Measurements from ENCODE around the gene DDX10. TPM values are rescaled to one million over a fixed set of nuclear protein-coding genes. Genes with fewer than 3 reads are reported as not detected.

Gene DDX10
- polyA plus RNA-seq, 1 donor (not counting 4 experiments of a cell fraction or from before 2014, with no cell fraction given): 32.3 TPM

DNA sequence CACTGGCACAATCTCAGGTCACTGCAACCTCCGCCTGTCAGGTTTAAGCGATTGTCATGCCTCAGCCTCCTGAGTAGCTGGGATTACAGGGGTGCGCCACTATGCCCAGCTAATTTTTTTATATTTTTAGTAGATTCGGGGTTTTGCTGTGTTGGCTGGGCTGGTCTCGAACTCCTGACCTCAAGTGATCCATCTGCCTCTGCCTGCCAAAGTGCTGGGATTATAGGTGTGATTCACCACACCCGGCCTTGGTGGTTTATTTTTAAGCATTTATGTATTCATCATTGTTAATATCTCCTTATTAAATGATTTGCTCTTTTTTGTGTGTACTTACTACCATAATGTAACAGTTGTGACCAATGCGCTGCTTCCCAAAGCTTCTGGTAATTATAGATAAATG, 171.7 kb downstream of the DDX10 start:
- H3K79me2 ChIP-seq (ENCODE audit: control insufficient read depth, insufficient read depth, low read length): no peaks in the 10 kb centered on the region
- H3K4me3 ChIP-seq (ENCODE audit: control insufficient read depth in 2 of 3, extremely low read depth in 1 of 3, insufficient read depth in 2 of 3, low read depth in 1 of 3, low read length in 3 of 3): no peak overlapping the region
- no peak overlapping the region for H3K4me2 ChIP-seq (ENCODE audit: control insufficient read depth, extremely low read depth, insufficient read depth, low read depth, low read length)
- no peaks in the 10 kb centered on the region for H4K20me1 ChIP-seq (ENCODE audit: control insufficient read depth, extremely low read depth, insufficient read depth, low read length)
- no peaks in the 10 kb centered on the region for H3K4me1 ChIP-seq (ENCODE audit: control insufficient read depth, extremely low read depth, insufficient read depth, low read length)
- no peaks in the 10 kb centered on the region for H3K27me3 ChIP-seq (ENCODE audit: control insufficient read depth, extremely low read depth, insufficient read depth, low read length)
- no peaks in the 10 kb centered on the region for H3K9me3 ChIP-seq (ENCODE audit: control insufficient read depth, low read depth, low read length)
- dilution Hi-C loops (cut with MboI; ENCODE audit: extremely low pct_ligation_motif_present, low sequenced_read_pairs): no loop called here
- FAIRE-seq (no peak), DNase-seq (ENCODE audit: low read depth, low spot score) (no peak)
- no peak overlapping the region for H3K27ac ChIP-seq (ENCODE audit: control insufficient read depth, insufficient read depth, low read length)
- TF ChIP-seq, protein P1, sequence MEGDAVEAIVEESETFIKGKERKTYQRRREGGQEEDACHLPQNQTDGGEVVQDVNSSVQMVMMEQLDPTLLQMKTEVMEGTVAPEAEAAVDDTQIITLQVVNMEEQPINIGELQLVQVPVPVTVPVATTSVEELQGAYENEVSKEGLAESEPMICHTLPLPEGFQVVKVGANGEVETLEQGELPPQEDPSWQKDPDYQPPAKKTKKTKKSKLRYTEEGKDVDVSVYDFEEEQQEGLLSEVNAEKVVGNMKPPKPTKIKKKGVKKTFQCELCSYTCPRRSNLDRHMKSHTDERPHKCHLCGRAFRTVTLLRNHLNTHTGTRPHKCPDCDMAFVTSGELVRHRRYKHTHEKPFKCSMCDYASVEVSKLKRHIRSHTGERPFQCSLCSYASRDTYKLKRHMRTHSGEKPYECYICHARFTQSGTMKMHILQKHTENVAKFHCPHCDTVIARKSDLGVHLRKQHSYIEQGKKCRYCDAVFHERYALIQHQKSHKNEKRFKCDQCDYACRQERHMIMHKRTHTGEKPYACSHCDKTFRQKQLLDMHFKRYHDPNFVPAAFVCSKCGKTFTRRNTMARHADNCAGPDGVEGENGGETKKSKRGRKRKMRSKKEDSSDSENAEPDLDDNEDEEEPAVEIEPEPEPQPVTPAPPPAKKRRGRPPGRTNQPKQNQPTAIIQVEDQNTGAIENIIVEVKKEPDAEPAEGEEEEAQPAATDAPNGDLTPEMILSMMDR (optimal IDR thresholded peaks at IDR 0.05 in 1 of 3, IDR thresholded peaks at IDR 0.05 in 1 of 3, conservative IDR thresholded peaks at IDR 0.05 in 1 of 3; ENCODE audit: extremely low read depth in 1 of 3, insufficient read depth in 2 of 3, low read length in 3 of 3): no peak
- TF ChIP-seq EZH2 (IDR thresholded peaks at IDR 0.05; ENCODE audit: low read length): no peak
- no peak overlapping the region for H3K9ac ChIP-seq (ENCODE audit: control insufficient read depth, extremely low read depth, insufficient read depth, low read length)
- no peak overlapping the region for H2AFZ ChIP-seq (ENCODE audit: control insufficient read depth, low read length)
- H3K9me1 ChIP-seq (ENCODE audit: control insufficient read depth, extremely low read depth, insufficient read depth, low read length): no peaks in the 10 kb centered on the region
- no peaks in the 10 kb centered on the region for H3K36me3 ChIP-seq (ENCODE audit: control insufficient read depth in 2 of 2, extremely low read depth in 1 of 2, insufficient read depth in 2 of 2, low read length in 2 of 2)

DNA sequence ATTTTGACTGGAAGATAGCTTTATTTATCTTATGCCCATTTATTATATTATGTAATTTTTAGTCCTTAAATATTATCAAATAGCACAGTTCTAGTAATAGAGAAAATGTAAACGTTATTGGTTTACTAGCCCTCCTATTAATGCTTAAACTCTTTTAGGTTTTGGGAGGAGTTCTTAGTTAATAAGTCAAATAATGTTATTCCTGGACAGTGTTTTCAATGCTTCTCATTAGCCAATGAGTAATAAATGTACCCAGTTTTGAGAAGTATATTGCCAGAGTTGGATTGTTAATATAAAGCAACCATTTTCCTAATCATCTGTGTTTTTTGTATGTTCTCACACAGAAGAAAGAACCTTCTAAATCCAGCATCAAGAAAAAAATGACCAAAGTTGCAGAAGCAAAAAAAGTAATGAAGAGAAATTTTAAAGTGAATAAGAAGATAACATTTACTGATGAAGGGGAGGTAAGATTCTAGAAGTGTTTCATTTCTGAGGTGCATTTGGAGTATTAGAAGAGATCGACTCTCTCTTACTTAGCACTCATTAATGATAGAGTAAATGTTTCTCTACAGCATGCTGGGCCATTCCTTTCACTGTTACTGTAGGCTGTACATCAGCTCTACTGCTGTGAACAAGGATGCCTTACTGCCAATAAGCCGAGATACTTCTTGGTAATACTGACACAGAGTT, 173.4 kb downstream of the DDX10 start:
- H3K9me1 ChIP-seq (ENCODE audit: control insufficient read depth, extremely low read depth, insufficient read depth, low read length): no peaks in the 10 kb centered on the region
- H3K4me3 ChIP-seq (ENCODE audit: control insufficient read depth in 2 of 3, extremely low read depth in 1 of 3, insufficient read depth in 2 of 3, low read depth in 1 of 3, low read length in 3 of 3): no peak overlapping the region
- TF ChIP-seq, protein P1 (optimal IDR thresholded peaks at IDR 0.05 in 1 of 3, IDR thresholded peaks at IDR 0.05 in 1 of 3, conservative IDR thresholded peaks at IDR 0.05 in 1 of 3; ENCODE audit: extremely low read depth in 1 of 3, insufficient read depth in 2 of 3, low read length in 3 of 3): no peak
- TF ChIP-seq EZH2 (IDR thresholded peaks at IDR 0.05; ENCODE audit: low read length): no peak
- no peaks in the 10 kb centered on the region for H3K9me3 ChIP-seq (ENCODE audit: control insufficient read depth, low read depth, low read length)
- H3K79me2 ChIP-seq (ENCODE audit: control insufficient read depth, insufficient read depth, low read length): no peaks in the 10 kb centered on the region
- no peak for FAIRE-seq
- H3K27ac ChIP-seq (ENCODE audit: control insufficient read depth, insufficient read depth, low read length): no peak overlapping the region
- no peaks in the 10 kb centered on the region for H3K4me1 ChIP-seq (ENCODE audit: control insufficient read depth, extremely low read depth, insufficient read depth, low read length)
- dilution Hi-C loops (cut with MboI; ENCODE audit: extremely low pct_ligation_motif_present, low sequenced_read_pairs): no loop called here
- no peaks in the 10 kb centered on the region for H3K36me3 ChIP-seq (ENCODE audit: control insufficient read depth in 2 of 2, extremely low read depth in 1 of 2, insufficient read depth in 2 of 2, low read length in 2 of 2)
- DNase-seq (ENCODE audit: low read depth, low spot score): no peak
- H3K4me2 ChIP-seq (ENCODE audit: control insufficient read depth, extremely low read depth, insufficient read depth, low read depth, low read length): no peak overlapping the region
- no peak overlapping the region for H3K9ac ChIP-seq (ENCODE audit: control insufficient read depth, extremely low read depth, insufficient read depth, low read length)
- no peaks in the 10 kb centered on the region for H3K27me3 ChIP-seq (ENCODE audit: control insufficient read depth, extremely low read depth, insufficient read depth, low read length)
- no peaks in the 10 kb centered on the region for H4K20me1 ChIP-seq (ENCODE audit: control insufficient read depth, extremely low read depth, insufficient read depth, low read length)
- H2AFZ ChIP-seq (ENCODE audit: control insufficient read depth, low read length): no peak overlapping the region
